ENCODE results near the gene RPS25. TPM values are rescaled to one million over a fixed set of nuclear protein-coding genes. Genes with fewer than 3 reads are reported as not detected.
"Not testable (repeated sequence)": the region's sequence is repeated elsewhere in the genome, so short reads cannot be mapped to it uniquely, and the experiment has no call there.

RPS25 gene
- total RNA-seq, 1 experiment from 2014 or later, result 1,530 TPM

GRCh38 chr11:119042927-119043326, 24.8 kb upstream of the RPS25 start:
- in situ Hi-C loops (cut with HindIII; ENCODE audit: low pct_unique_long_range_greater_than_20kb, low sequenced_read_pairs), result no loop called here
- DNase-seq (ENCODE audit: low read depth), result no peak

- no peak for DNase-seq (ENCODE audit: low read depth)
- in situ Hi-C loops (cut with HindIII; ENCODE audit: low pct_unique_long_range_greater_than_20kb, low sequenced_read_pairs), result no loop called here
Measured at GRCh38 chr11:119041821-119042514, 23.8 kb upstream of the RPS25 start.

DNA sequence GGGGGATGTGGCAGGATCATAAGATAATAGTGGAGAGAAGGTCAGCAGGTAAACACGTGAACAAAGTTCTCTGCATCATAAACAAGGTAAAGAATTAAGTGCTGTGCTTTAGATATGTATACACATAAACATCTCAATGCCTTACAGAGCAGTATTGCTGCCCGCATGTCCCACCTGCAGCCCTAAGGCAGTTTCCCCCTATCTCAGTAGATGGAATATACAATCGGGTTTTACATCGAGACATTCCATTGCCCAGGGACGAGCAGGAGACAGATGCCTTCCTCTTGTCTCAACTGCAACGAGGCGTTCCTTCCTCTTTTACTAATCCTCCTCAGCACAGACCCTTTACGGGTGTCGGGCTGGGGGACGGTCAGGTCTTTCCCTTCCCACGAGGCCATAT, 21.3 kb upstream of the RPS25 start:
- in situ Hi-C loops (cut with HindIII; ENCODE audit: low pct_unique_long_range_greater_than_20kb, low sequenced_read_pairs); DNase-seq (ENCODE audit: low read depth): not testable (repeated sequence)

DNA sequence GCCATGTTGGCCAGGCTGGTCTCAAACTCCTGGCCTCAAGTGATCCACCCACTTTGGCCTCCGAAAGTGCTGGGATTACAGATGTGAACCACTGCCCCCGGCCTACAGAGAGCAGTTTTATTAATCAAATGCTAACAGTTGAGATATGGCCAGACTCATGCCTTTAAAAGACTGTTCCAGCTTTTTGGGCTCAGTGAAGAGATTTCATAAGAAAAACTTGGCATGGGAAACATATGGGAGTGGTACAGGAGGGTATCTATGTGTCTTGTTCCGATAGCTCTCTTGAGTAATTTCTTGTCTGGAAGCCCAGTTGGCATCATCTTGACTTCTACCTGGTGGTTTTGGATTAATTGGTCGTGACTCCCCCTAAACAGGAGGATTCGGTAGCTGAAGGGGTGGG, 20.7 kb upstream of the RPS25 start:
- in situ Hi-C loops (cut with HindIII; ENCODE audit: low pct_unique_long_range_greater_than_20kb, low sequenced_read_pairs), result no loop called here
- no peak for DNase-seq (ENCODE audit: low read depth)

- in situ Hi-C loops (cut with HindIII; ENCODE audit: low pct_unique_long_range_greater_than_20kb, low sequenced_read_pairs), result no loop called here
- DNase-seq (ENCODE audit: low read depth), result no peak
Measured at GRCh38 chr11:119034813-119035212, 16.7 kb upstream of the RPS25 start.

- DNase-seq (ENCODE audit: low read depth); in situ Hi-C loops (cut with HindIII; ENCODE audit: low pct_unique_long_range_greater_than_20kb, low sequenced_read_pairs): not testable (repeated sequence)
Measured at GRCh38 chr11:119033421-119033820, 15.3 kb upstream of the RPS25 start.

DNA sequence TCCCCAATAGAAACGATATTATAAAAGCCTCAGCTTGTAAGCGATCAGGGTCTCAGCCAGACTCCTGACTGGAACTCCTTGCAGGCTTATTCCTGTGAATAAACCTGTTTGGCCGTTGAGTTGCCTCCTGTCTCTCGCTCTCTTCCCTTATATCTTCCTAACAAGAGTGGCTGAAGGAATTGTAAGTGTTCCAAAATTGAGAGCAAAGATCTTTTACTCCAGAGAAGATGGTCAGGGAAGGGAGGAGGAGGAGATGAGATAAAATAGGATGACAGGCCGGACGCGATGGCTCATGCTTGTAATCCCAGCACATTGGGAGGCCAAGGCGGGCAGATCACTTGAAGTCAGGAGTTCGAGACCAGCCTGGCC, 13.8 kb upstream of the RPS25 start:
- in situ Hi-C loops (cut with HindIII; ENCODE audit: low pct_unique_long_range_greater_than_20kb, low sequenced_read_pairs), result no loop called here
- DNase-seq (ENCODE audit: low read depth), result no peak

DNA sequence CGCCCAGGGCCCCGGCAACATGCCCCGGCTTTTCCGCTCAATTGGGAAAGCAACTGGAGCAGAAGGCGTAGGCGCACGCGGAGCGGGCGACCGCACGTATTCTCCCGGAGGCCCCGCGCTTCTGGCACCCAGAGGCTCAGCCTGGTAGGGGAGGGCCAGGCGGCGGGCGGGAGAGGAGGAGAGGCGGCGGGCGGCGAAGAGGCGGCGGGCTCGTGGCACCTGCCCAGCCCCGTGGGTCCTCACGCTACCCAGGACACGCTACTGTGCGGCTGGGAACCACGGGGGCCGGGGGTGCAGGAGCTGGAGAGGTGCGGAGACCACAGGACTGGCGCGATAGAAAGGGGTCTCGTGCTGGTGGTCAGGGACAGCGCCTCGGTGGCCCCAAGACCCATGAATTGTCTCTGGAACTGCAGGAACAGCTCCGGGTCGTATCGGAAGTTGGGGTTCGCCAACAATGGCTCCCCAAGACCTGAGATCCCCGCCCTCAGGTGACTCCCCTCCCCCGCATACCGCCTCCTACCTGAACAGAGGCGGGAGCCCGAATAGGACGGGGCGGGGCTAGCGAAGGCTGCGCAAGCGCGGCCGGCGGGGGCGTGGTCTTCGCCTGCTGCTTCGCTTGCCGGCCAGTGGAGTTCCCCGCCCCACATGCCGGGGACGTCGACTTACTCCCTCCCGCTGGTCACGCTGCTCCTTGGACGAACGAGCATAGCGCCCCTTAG, 12.3 kb upstream of the RPS25 start, which contains the start of gene SLC37A4:
Gene SLC37A4, minus strand, starts transcription at position 549 of the 719 bp plus-strand sequence.
- DNase-seq (ENCODE audit: low read depth), result peak; percentile 86
- in situ Hi-C loops (cut with HindIII; ENCODE audit: low pct_unique_long_range_greater_than_20kb, low sequenced_read_pairs), result no loop called here

GRCh38 chr11:119030029-119030328, 11.8 kb upstream of the RPS25 start:
- DNase-seq (ENCODE audit: low read depth), result no peak
- in situ Hi-C loops (cut with HindIII; ENCODE audit: low pct_unique_long_range_greater_than_20kb, low sequenced_read_pairs), result no loop called here

DNA sequence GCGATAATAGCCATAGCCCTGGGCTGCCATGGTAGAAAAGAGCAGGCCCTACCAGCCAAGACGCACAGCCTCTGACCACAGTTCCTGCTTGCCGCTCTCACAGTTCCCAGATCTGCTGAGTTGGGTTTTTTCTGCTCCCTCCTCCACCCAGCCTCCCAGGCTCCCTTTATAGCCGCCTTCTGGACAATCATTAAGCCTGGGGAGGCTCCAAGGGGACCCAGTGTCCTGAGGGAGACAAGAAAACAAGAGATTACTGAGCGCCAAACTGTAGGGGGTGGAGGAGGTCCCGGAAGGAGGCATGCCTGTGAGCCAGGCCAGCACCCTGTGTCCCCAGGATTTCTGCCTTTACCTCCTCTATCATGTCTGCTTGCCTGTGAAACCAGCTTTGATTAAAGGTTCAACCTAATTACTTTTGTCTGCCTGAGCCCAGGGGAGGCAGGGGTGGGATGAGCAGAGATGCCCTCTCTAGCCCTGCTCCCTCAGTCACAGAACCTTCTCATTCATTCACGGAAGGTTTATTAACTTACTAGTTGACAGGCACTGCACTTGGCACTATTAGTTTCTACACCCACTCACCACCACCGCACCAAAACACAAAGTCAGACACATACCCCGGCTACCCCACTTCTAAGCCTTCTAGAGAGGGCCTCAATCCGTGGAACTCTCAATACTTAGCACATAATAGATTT, 11.3 kb upstream of the RPS25 start:
- peak; percentile 81 for DNase-seq (ENCODE audit: low read depth)
- in situ Hi-C loops (cut with HindIII; ENCODE audit: low pct_unique_long_range_greater_than_20kb, low sequenced_read_pairs), result no loop called here

DNA sequence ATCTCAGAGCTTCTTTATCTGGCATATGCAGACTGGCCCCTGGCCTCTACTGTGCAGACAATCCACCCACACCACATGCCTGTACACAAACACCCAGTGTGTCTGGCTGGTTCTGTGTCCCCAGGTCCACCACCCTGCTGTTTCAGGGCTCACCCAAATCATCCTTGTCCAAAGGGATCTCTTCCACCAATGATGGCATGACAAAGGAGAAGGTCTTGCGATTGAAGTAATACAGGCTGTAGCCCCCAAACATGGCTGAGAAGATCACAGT, 10.9 kb upstream of the RPS25 start:
- in situ Hi-C loops (cut with HindIII; ENCODE audit: low pct_unique_long_range_greater_than_20kb, low sequenced_read_pairs), result no loop called here
- no peak for DNase-seq (ENCODE audit: low read depth)

DNA sequence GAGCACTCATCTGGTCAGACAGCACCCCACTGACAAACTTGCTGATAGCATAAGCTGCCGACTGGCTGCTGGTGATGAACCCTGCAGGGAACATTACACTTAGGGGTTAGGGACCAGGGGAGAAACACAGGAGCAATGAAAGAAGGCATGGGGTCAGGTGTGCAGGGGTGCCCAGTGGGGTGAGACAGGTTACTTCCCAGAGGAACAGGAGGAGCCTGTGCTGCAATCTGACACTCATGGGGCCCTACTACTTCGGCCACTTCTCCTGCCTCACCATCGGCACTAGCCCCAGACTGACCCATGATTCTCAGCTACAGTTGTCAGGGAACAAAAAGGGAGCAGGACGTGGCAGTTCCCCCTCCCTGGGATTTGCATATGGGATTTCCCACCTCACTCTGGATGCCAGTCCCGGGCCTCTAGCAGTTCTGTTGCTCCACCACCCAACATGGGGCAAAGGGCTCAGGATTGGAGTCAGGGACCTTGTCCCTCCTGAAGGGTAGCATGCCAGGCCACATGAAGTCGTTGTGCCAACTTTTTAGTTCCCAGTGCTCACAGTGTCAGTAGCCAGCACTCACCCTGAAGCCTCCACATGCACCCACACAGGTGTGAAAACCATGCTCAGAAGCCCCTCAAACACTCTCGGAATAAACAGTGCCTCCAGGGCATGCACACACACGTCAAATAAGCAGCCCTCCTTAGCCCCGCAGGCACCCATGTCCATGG, 10.4 kb upstream of the RPS25 start:
- DNase-seq (ENCODE audit: low read depth), result no peak
- in situ Hi-C loops (cut with HindIII; ENCODE audit: low pct_unique_long_range_greater_than_20kb, low sequenced_read_pairs), result no loop called here

DNA sequence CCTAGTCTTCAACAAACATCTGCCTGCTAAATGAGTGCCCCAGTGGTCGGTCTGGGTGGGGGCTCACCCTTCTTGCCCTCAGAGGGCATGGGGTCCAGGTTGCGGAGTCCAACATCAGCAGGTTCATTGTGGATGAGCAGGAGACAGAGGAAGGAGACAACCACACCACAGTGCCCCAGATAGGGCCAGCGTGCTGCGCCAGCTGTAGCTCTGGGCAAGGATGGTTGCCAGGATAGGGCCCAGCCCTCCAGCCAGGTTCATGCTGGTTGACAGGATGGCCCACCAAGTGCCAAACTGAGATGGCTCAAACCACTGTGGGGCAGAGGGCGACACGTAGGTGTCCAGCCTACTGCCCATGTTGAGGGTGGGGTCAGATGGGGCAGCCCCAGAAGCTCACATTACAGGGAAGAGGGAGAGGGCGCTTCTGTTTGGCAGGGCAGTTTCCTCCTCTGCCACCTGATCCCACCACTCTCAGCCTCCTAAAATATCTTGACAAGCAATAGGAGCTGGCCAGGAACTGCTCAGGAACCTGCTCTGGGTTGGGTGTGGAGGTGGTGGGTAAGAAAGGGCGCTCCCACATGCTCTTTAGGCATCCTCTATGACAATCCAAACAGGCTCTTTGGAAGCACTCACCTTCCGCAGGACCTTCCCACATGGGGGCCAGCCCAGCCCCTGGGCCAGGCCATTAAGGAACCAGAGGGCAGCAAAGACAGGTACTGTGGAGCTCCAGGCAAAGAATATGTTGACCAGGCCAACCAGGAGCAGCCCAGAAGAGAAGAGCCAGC, 9.6 kb upstream of the RPS25 start:
- in situ Hi-C loops (cut with HindIII; ENCODE audit: low pct_unique_long_range_greater_than_20kb, low sequenced_read_pairs), result no loop called here
- DNase-seq (ENCODE audit: low read depth), result no peak

GRCh38 chr11:119026970-119027369, 8.8 kb upstream of the RPS25 start:
- DNase-seq (ENCODE audit: low read depth), result no peak
- in situ Hi-C loops (cut with HindIII; ENCODE audit: low pct_unique_long_range_greater_than_20kb, low sequenced_read_pairs), result no loop called here

DNA sequence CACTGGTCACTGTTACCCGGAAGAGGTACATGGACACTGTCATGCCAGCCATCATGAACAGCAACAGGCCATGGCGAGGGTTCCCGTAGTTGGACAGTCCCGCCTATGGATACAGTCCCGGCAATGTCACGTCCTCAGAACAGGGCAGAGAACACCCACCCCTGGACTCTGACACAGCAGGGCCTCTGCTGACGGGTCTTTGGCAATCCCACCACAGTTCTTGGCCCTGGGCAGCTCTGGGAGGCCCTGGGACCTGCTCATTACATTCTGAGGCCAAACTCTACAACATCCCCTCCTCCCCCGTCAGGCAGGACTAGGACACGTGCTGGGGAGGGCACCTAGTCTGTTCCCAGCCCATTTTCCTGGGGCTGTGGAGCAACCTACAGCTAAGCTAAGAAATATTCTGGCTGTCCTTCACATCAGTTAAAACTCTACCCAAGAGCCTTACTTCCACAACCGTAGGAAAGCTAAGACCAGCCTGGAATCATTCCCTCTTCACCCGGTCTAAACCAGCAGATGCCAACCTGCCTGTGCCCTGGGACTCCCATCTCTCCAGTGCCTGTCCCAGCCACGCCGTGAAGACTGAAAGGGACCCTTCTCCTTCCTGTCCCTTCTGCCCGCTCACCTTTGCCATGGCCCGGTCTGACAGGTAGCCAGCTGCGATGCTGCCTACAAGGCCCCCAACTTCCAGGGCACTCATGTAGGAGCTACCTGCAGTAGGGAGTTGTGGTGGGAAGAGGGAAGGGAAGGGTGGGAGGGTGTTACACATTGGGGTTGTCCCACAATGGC, 8.0 kb upstream of the RPS25 start:
- in situ Hi-C loops (cut with HindIII; ENCODE audit: low pct_unique_long_range_greater_than_20kb, low sequenced_read_pairs), result no loop called here
- DNase-seq (ENCODE audit: low read depth), result no peak

DNA sequence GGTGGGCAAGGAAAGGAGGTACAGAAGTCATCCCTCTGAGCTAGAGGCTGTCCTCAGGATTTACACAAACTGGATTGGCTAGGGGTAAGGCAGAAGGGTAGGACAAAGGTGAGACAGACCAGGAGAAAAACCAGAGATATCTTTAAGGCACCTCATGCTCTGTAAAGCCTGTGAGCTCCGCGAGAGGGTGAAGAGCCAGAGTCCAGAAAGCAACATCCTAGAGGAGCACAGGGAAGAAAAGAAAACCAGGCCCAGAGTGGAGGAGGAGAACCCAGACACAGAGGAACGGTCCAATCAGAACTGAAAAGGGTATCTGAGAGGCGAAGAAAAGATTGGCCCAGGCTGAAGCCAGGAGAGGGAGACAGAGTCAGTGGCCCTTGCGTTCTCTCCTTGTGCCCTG, 7.4 kb upstream of the RPS25 start:
- in situ Hi-C loops (cut with HindIII; ENCODE audit: low pct_unique_long_range_greater_than_20kb, low sequenced_read_pairs), result no loop called here
- DNase-seq (ENCODE audit: low read depth), result no peak

- in situ Hi-C loops (cut with HindIII; ENCODE audit: low pct_unique_long_range_greater_than_20kb, low sequenced_read_pairs), result no loop called here
- DNase-seq (ENCODE audit: low read depth), result no peak
Measured at GRCh38 chr11:119025099-119025473, 6.9 kb upstream of the RPS25 start.

Measured in Caki2 (cell line).